SK-N-SH treated with all-trans-retinoic acid at 6 μM for 48 hours (cell line): Measurements from ENCODE around the gene DHRS3.

ENCODE experiments used
- ATAC-seq: fragments of 200-7000 bp; cut with Tn5 transposase; 3 replicates; pipeline ENCODE4 v1.9.1; 2020; ENCODE audit warnings: mild to moderate bottlenecking, moderate library complexity
- ARNTL ChIP-seq: fragments of 450-650 bp; formaldehyde crosslinking; IDR thresholded peaks from 2 replicates; pipeline ENCODE4 v1.5.0; 2020; ENCODE audit warnings: low read depth, mild to moderate bottlenecking, moderate library complexity, borderline replicate concordance
- BACH2 ChIP-seq: fragments of 250-450 bp; sonication (Bioruptor Pico); IDR thresholded peaks from 2 replicates; pipeline ENCODE4 v1.9.0; 2021; ENCODE audit warnings: mild to moderate bottlenecking, borderline replicate concordance
- CSDC2 ChIP-seq: fragments of 250-450 bp; sonication (Bioruptor Pico); IDR thresholded peaks from 2 replicates; pipeline ENCODE4 v1.5.0; 2020; ENCODE audit warnings: mild to moderate bottlenecking, moderate library complexity
- ESRRG ChIP-seq: fragments of 250-450 bp; sonication (Bioruptor Pico); IDR thresholded peaks from 2 replicates; pipeline ENCODE4 v1.6.1; 2021; ENCODE audit warnings: mild to moderate bottlenecking
- GLIS3 ChIP-seq: fragments of 250-450 bp; sonication (Bioruptor Pico); IDR thresholded peaks from 2 replicates; pipeline ENCODE4 v1.5.0; 2020; ENCODE audit warnings: mild to moderate bottlenecking, moderate library complexity
- ISL1 ChIP-seq: fragments of 250-450 bp; sonication (Bioruptor Pico); IDR thresholded peaks from 2 replicates; pipeline ENCODE4 v2.1.2; 2022; ENCODE audit warnings: mild to moderate bottlenecking, moderate library complexity
- OSR1 ChIP-seq: fragments of 250-450 bp; sonication (Bioruptor Pico); IDR thresholded peaks from 2 replicates; pipeline ENCODE4 v1.8.0; 2022; ENCODE audit warnings: moderate library complexity, mild to moderate bottlenecking, inconsistent platforms
- PATZ1 ChIP-seq: fragments of 250-450 bp; sonication (Bioruptor Pico); IDR thresholded peaks from 2 replicates; pipeline ENCODE4 v1.8.0; 2020; ENCODE audit warnings: mild to moderate bottlenecking, moderate library complexity, borderline replicate concordance
- PPARA ChIP-seq: fragments of 250-450 bp; sonication (Bioruptor Pico); IDR thresholded peaks from 2 replicates; pipeline ENCODE4 v1.5.0; 2020; ENCODE audit warnings: mild to moderate bottlenecking, borderline replicate concordance
- RARB ChIP-seq: fragments of 250-450 bp; sonication (Bioruptor Pico); IDR thresholded peaks from 2 replicates; pipeline ENCODE4 v1.8.0; 2021; ENCODE audit warnings: mild to moderate bottlenecking, moderate library complexity
- SNAI2 ChIP-seq: fragments of 250-450 bp; sonication (Bioruptor Pico); IDR thresholded peaks from 2 replicates; pipeline ENCODE4 v1.5.0; 2020; ENCODE audit warnings: mild to moderate bottlenecking, moderate library complexity
- TCF4 ChIP-seq: fragments of 250-450 bp; sonication (Bioruptor Pico); IDR thresholded peaks from 2 replicates; pipeline ENCODE4 v1.8.0; 2021; ENCODE audit warnings: mild to moderate bottlenecking, moderate library complexity, borderline replicate concordance
- TOX ChIP-seq: fragments of 250-450 bp; sonication (Bioruptor Pico); IDR thresholded peaks from 2 replicates; pipeline ENCODE4 v1.8.0; 2021; ENCODE audit warnings: mild to moderate bottlenecking, moderate library complexity, borderline replicate concordance
- ZC3H10 ChIP-seq: fragments of 250-450 bp; sonication (Bioruptor Pico); IDR thresholded peaks from 2 replicates; pipeline ENCODE4 v1.5.1; 2021; ENCODE audit warnings: mild to moderate bottlenecking, moderate library complexity
- ZFP3 ChIP-seq: fragments of 250-450 bp; sonication (Bioruptor Pico); IDR thresholded peaks from 2 replicates; pipeline ENCODE4 v1.5.0; 2020; ENCODE audit warnings: mild to moderate bottlenecking, moderate library complexity
- ZFP30 ChIP-seq: fragments of 450-650 bp; formaldehyde crosslinking; IDR thresholded peaks from 2 replicates; pipeline ENCODE4 v1.5.0; 2022; ENCODE audit warnings: mild to moderate bottlenecking, moderate library complexity
- ZNF565 ChIP-seq: fragments of 450-650 bp; formaldehyde crosslinking; conservative IDR thresholded peaks from 2 replicates; pipeline ENCODE4 v1.5.0; 2020; ENCODE audit warnings: low read depth, mild to moderate bottlenecking, moderate library complexity
- ZNF70 ChIP-seq: fragments of 450-650 bp; formaldehyde crosslinking; IDR thresholded peaks from 2 replicates; pipeline ENCODE4 v1.5.0; 2020; ENCODE audit warnings: mild to moderate bottlenecking, moderate library complexity
- ZNF8 ChIP-seq: fragments of 450-650 bp; formaldehyde crosslinking; IDR thresholded peaks from 2 replicates; pipeline ENCODE4 v1.5.0; 2020; ENCODE audit warnings: mild to moderate bottlenecking, moderate library complexity
- TF ChIP-seq, protein P1 (sequence below): fragments of 250-450 bp; sonication (Bioruptor Pico); IDR thresholded peaks from 2 replicates; pipeline ENCODE4 v1.5.1; 2020; ENCODE audit warnings: low read depth, mild to moderate bottlenecking, moderate library complexity
- TF ChIP-seq, protein P2 (sequence below): fragments of 250-450 bp; sonication (Bioruptor Pico); IDR thresholded peaks from 2 replicates; pipeline ENCODE4 v1.5.0; 2020; ENCODE audit warnings: mild to moderate bottlenecking, moderate library complexity
- TF ChIP-seq, protein P3 (sequence below): fragments of 250-450 bp; sonication (Bioruptor Pico); IDR thresholded peaks from 2 replicates; pipeline ENCODE4 v1.5.1; 2021; ENCODE audit warnings: mild to moderate bottlenecking, moderate library complexity
- TF ChIP-seq, protein P4 (sequence below): fragments of 250-450 bp; sonication (Bioruptor Pico); IDR thresholded peaks from 2 replicates; pipeline ENCODE4 v1.8.0; 2021; ENCODE audit warnings: low read depth, mild to moderate bottlenecking, moderate library complexity, borderline replicate concordance

Gene DHRS3

DNA sequence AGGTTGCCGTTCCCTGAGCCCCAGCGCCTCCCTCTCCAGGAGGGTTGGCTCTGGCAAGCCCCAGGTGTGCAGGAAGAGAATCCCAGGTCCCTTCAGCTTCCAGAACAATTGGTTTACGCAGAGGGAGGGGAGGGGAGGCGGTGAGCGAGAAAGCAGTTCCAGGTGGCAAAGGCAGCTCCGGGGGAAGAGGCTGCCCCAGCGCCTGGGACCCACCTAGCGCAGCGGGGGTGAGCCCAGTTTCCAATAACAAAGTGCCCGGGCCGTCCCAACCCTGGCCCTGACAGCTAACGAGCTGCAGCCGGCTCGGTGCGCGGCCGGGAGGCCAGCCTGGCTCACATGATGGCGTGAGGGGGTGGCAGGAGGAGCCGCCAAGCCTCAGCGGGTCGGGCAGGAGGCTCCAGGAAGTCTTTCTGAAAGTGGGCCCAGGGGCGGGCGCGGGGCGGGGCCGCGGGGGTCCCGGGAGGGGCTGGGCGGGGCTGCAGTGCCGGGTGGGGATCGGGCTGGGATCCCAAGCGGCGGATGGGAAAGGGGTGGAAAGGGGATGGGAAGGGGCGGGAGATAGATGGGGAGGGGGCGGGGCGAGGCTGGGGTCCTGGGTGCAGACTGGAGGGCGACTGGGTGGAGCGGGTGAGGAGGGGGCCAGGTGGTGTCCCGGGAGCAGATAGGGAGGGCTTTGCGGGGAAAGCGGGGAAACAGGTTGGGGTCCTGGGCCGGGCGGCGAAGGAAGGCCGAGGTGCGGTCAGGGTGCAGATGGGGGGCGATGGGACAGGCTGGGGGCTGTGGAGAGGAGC is 22.8 kb downstream of the DHRS3 start:
- TF ChIP-seq, protein P1, sequence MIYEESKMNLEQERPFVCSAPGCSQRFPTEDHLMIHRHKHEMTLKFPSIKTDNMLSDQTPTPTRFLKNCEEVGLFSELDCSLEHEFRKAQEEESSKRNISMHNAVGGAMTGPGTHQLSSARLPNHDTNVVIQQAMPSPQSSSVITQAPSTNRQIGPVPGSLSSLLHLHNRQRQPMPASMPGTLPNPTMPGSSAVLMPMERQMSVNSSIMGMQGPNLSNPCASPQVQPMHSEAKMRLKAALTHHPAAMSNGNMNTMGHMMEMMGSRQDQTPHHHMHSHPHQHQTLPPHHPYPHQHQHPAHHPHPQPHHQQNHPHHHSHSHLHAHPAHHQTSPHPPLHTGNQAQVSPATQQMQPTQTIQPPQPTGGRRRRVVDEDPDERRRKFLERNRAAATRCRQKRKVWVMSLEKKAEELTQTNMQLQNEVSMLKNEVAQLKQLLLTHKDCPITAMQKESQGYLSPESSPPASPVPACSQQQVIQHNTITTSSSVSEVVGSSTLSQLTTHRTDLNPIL (CRISPR knock-in tag) = no peak
- peak; percentile 45 for TF ChIP-seq ISL1 (CRISPR knock-in tag)
- 0 out of 2 replicates have a peak, but pooled peaks have one; percentile 54 for TF ChIP-seq GLIS3 (CRISPR knock-in tag)
- TF ChIP-seq ARNTL (CRISPR knock-in tag) = peak; percentile 24; the same call in 1 of the 2 replicates
- TF ChIP-seq OSR1 (CRISPR knock-in tag) = 0 out of 2 replicates have a peak, but pooled peaks have one; percentile 60
- TF ChIP-seq, protein P2, sequence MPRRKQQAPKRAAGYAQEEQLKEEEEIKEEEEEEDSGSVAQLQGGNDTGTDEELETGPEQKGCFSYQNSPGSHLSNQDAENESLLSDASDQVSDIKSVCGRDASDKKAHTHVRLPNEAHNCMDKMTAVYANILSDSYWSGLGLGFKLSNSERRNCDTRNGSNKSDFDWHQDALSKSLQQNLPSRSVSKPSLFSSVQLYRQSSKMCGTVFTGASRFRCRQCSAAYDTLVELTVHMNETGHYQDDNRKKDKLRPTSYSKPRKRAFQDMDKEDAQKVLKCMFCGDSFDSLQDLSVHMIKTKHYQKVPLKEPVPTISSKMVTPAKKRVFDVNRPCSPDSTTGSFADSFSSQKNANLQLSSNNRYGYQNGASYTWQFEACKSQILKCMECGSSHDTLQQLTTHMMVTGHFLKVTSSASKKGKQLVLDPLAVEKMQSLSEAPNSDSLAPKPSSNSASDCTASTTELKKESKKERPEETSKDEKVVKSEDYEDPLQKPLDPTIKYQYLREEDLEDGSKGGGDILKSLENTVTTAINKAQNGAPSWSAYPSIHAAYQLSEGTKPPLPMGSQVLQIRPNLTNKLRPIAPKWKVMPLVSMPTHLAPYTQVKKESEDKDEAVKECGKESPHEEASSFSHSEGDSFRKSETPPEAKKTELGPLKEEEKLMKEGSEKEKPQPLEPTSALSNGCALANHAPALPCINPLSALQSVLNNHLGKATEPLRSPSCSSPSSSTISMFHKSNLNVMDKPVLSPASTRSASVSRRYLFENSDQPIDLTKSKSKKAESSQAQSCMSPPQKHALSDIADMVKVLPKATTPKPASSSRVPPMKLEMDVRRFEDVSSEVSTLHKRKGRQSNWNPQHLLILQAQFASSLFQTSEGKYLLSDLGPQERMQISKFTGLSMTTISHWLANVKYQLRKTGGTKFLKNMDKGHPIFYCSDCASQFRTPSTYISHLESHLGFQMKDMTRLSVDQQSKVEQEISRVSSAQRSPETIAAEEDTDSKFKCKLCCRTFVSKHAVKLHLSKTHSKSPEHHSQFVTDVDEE = peak; percentile 75
- no peak for TF ChIP-seq RARB (CRISPR knock-in tag)
- no peak for TF ChIP-seq ZC3H10
- TF ChIP-seq ZNF70 (CRISPR knock-in tag) = peak; percentile 49; the same call in 1 of the 2 replicates
- TF ChIP-seq, protein P3, sequence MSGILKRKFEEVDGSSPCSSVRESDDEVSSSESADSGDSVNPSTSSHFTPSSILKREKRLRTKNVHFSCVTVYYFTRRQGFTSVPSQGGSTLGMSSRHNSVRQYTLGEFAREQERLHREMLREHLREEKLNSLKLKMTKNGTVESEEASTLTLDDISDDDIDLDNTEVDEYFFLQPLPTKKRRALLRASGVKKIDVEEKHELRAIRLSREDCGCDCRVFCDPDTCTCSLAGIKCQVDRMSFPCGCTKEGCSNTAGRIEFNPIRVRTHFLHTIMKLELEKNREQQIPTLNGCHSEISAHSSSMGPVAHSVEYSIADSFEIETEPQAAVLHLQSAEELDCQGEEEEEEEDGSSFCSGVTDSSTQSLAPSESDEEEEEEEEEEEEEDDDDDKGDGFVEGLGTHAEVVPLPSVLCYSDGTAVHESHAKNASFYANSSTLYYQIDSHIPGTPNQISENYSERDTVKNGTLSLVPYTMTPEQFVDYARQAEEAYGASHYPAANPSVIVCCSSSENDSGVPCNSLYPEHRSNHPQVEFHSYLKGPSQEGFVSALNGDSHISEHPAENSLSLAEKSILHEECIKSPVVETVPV (CRISPR knock-in tag) = no peak
- TF ChIP-seq TOX (CRISPR knock-in tag) = no peak
- 0 out of 2 replicates have a peak, but pooled peaks have one; percentile 49 for TF ChIP-seq BACH2 (CRISPR knock-in tag)
- TF ChIP-seq TCF4 (CRISPR knock-in tag) = no peak; the same call in 1 of the 2 replicates
- TF ChIP-seq ZNF565 (CRISPR knock-in tag) = peak; percentile 85
- 0 out of 2 replicates have a peak, but pooled peaks have one; percentile 20 for TF ChIP-seq PPARA (CRISPR knock-in tag)
- TF ChIP-seq ZFP3 (CRISPR knock-in tag) = peak; percentile 83
- TF ChIP-seq, protein P4, sequence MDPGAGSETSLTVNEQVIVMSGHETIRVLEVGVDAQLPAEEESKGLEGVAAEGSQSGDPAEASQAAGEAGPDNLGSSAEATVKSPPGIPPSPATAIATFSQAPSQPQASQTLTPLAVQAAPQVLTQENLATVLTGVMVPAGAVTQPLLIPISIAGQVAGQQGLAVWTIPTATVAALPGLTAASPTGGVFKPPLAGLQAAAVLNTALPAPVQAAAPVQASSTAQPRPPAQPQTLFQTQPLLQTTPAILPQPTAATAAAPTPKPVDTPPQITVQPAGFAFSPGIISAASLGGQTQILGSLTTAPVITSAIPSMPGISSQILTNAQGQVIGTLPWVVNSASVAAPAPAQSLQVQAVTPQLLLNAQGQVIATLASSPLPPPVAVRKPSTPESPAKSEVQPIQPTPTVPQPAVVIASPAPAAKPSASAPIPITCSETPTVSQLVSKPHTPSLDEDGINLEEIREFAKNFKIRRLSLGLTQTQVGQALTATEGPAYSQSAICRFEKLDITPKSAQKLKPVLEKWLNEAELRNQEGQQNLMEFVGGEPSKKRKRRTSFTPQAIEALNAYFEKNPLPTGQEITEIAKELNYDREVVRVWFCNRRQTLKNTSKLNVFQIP (CRISPR knock-in tag) = peak; percentile 22; the same call in 1 of the 2 replicates
- no peak for TF ChIP-seq PATZ1 (CRISPR knock-in tag)
- 0 out of 2 replicates have a peak, but pooled peaks have one; percentile 36 for TF ChIP-seq ZFP30
- peak; percentile 70 for TF ChIP-seq ZNF8 (CRISPR knock-in tag)
- TF ChIP-seq SNAI2 (CRISPR knock-in tag) = peak; percentile 97
- peak; percentile 83; the same call in 1 of the 2 replicates for TF ChIP-seq ESRRG (CRISPR knock-in tag)
- peak; percentile 96; the same call in 1 of the 2 replicates for TF ChIP-seq CSDC2
- TF ChIP-seq, all 23 proteins: peak for 16
- peak; percentile 58 for ATAC-seq

DNA sequence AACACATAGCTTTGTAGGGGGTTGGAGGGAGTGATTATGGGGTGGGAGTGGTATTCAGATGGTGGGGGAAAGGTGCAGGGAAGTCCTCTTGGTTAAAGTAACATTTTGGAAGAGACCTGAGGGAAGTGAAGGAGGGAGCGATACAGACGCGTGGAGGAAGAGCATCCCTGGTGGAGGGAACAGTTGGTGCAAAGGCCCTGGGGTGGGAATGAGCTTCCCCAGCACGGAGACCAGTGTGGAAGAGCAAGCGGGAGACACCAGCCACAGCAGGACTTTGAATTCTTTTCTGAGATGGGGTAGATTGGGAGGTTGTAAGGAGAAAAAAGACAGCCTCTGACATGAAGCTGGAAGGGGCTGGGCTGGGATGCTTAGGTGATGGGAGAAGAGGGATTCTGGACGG is 23.5 kb downstream of the DHRS3 start:
- ATAC-seq = no peak
- TF ChIP-seq ESRRG (CRISPR knock-in tag) (no peak), ZFP30 (no peak), ZC3H10 (no peak), OSR1 (CRISPR knock-in tag) (no peak), TOX (CRISPR knock-in tag) (no peak), TCF4 (CRISPR knock-in tag) (no peak), ZNF8 (CRISPR knock-in tag) (no peak), ZNF70 (CRISPR knock-in tag) (no peak), BACH2 (CRISPR knock-in tag) (no peak), PPARA (CRISPR knock-in tag) (no peak), ARNTL (CRISPR knock-in tag) (no peak)
- TF ChIP-seq, protein P1 (CRISPR knock-in tag) = no peak
- TF ChIP-seq, protein P4 (CRISPR knock-in tag) = no peak
